Neural cell (in vitro differentiated cells): ENCODE data around the gene RUNDC3A.

Experiments
- CTCF ChIP-seq: fragments of 450-650 bp; IDR thresholded peaks from 2 replicates; pipeline ENCODE4 v1.5.1; 2014; ENCODE audit warnings: antibody characterized with exemption, mild to moderate bottlenecking, moderate library complexity; ENCODE audit not compliant: poor library complexity, severe bottlenecking
- EP300 ChIP-seq: fragments of 450-650 bp; conservative IDR thresholded peaks from 2 replicates; pipeline ENCODE4 v1.6.1; 2014; ENCODE audit warnings: antibody characterized with exemption, mild to moderate bottlenecking, moderate library complexity; ENCODE audit not compliant: poor library complexity, severe bottlenecking
- EZH2 ChIP-seq: fragments of 200-600, 300-800 bp; shearing (Covaris generic), sonication (generic); IDR thresholded peaks from 2 replicates; pipeline ENCODE4 v1.6.1; 2014; ENCODE audit warnings: antibody characterized with exemption, low read length, borderline replicate concordance, mild to moderate bottlenecking; ENCODE audit not compliant: insufficient read depth, poor library complexity, severe bottlenecking
- MXI1 ChIP-seq: fragments of 450-650 bp; conservative IDR thresholded peaks from 2 replicates; pipeline ENCODE4 v1.6.1; 2014; ENCODE audit warnings: antibody characterized with exemption, mild to moderate bottlenecking; ENCODE audit not compliant: poor library complexity, severe bottlenecking
- RAD21 ChIP-seq: fragments of 450-650 bp; conservative IDR thresholded peaks from 2 replicates; pipeline ENCODE4 v1.6.1; 2014; ENCODE audit warnings: antibody characterized with exemption, mild to moderate bottlenecking, moderate library complexity
- TAF1 ChIP-seq: IDR thresholded peaks from 2 replicates; pipeline ENCODE4 v1.6.1; 2012; ENCODE audit warnings: low read depth

GRCh38 chr17:44311562-44312181, 3.3 kb downstream of the RUNDC3A start:
- TF ChIP-seq CTCF (no peak), TAF1 (no peak), EZH2 (no peak), MXI1 (no peak), RAD21 (no peak), EP300 (no peak)
